GM18499 (cell line): ENCODE data around the gene DDX3X.
A peak's percentile ranks its signal among the peaks of the same experiment; 100 is the strongest.
"Not testable (repeated sequence)": the region's sequence is repeated elsewhere in the genome, so short reads cannot be mapped to it uniquely, and the experiment has no call there.

Source experiments
- ATAC-seq: cut with Tn5 transposase; IDR thresholded peaks from one replicate; pipeline ENCODE4 v1.9.1; 2021; ENCODE audit warnings: moderate number of reproducible peaks; ENCODE audit not compliant: insufficient read depth, unreplicated experiment

The DDX3X gene

GRCh38 chrX:41333744-41334362, at the start of gene DDX3X:
Gene DDX3X, plus strand, starts transcription at chrX:41334162. Its CDS starts 91 bp downstream, at chrX:41334253.
- ATAC-seq = peak; percentile 33

DNA sequence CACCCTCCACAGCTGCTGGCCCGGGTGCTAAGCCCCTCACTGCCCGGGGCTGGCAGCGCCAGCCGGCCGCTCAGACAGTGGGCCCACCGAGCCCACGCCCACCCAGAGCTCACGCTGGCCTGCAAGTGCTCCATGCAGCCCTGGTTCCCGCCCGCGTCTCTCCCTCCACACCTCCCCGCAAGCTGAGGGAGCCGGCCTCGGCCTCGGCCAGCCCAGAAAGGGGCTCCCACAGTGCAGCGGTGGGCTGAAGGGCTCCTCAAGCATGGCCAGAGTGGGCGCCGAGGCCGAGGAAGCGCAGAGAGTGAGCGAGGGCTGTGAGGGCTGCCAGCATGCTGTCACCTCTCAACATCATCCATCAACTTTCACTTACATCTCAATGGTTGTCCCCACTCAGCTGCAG, 48.0 kb upstream of the DDX3X start:
- ATAC-seq = not testable (repeated sequence)

GRCh38 chrX:41288641-41289040, 45.3 kb upstream of the DDX3X start:
- no peak for ATAC-seq

GRCh38 chrX:41289095-41289494, 44.9 kb upstream of the DDX3X start:
- no peak for ATAC-seq

DNA sequence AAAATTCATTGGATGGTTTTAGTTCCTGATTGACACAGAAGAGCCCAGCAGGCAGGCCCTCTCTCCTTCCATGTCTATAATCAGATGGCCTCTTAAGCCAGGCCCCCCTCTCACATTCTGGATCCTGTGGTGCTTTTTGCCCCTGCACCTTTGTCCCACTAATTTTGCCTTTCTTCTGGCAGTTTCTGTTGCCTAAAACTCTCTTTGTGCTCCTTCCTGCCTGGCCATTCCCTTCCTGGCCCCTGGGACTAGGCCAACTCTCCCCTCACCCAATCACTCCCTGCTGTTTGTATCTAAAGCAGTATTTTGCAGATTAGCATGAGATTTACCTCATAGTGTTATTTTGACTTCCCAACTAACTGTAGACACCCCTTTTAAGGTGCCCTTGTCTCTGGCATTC, 42.7 kb upstream of the DDX3X start:
- ATAC-seq = no peak

DNA sequence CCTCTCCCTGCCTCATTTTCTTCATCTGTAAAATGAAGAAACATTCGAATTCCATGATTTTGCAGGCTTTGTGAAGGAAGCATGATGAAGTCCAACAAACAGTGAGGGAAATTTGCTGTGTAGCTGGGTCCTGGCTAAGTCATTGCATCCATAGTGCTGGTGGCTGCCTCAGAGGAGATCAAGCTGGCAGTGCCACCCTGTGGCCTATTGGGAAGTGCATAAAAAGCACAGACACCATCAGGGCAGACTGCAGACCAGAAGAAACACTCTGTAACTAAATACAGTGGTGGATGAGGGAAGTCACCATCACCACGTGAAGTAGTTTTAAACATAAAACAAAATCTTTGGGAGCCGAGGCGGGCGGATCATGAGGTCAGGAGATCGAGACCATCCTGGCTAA, 40.7 kb upstream of the DDX3X start:
- ATAC-seq = no peak

DNA sequence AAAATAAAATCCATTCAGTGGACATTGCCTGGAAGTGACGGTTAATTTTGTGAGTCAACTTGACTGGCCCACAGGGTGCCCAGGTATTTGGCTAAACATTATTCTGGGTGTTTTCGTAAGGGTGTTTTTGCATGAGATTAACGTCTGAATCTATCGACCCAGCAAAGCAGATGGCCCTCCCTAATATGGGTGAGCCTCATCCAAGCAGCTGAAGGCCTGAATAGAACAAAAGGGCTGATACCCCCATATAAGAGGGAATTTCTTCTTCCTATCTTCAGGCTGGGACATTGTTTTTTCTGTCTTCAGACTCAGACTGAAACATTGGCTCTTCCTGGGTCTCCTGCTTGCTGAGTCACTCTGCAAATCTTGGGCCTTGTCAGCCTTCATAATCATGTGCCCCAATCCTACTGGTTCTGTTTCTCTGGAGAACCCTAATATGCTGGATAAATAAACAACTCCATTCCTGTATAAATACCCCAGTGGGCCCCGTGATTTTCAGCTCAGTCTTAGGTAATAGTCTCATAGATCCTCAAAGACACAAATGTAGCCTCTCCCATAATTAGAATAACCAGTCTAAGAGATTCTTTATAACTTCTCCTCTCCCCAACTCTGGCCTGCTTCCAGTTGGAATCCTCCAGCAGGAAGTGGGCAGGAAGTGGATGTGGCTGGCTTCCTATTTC, 33.1 kb upstream of the DDX3X start:
- no peak for ATAC-seq

DNA sequence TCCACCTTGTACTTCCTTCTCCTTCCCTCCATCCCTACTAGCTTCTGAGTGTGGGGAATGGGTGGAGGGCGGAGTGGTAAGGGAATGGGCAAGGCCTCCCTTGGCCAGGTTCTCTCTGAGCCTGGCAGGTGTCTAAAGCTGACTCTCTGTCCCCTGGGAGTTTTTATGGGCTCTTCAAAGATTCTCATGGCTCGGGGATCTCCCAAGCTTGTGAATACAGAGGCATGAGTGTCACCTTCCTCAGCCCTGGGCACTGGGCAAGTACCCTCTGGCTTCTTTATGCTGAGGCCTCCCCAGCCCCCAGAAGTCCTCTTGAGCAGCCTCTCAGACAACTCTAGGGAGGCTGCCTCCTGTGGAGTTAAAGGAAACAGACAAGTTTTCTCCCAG, 32.5 kb upstream of the DDX3X start:
- ATAC-seq = no peak

DNA sequence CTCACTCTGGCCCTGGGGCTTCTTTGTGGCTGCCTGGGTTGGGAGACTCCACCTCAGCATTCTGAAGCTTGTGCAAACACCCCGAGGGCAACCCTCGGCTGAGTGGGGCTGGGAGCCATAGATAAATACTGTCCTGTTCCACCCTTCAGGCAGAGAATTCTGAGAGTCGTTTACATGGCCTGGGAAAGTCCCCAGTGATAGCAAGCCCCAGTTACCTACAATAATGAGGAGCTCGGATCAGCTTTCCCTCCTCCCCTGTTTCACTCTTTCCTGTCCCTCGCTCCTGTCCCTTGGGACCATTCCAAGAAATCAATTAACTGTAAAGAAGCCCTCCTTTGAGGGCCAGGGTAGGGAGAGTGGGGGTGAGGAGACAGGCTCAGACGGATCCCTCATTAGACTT, 31.6 kb upstream of the DDX3X start:
- ATAC-seq = no peak

- ATAC-seq = no peak
Measured at GRCh38 chrX:41303013-41303412, 30.9 kb upstream of the DDX3X start.

DNA sequence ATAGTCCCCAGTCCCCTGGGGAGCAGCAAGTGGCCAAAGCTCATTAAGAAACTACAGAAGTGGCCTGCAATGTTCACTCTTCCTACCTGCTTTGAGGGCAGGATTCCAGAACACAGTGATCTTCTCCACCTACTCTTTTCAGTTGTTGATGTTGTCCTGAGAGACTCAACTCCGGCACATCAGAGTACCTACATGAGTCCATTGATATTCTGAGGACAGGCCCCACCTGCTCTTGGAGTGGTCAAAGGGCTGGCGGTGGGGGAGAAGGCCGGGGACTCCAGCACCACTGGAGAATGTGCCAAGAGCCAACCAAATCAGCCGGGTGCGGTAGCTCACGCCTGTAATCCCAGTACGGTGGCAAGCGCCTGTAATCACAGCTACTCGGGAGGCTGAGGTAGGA, 29.8 kb upstream of the DDX3X start:
- no peak for ATAC-seq

- ATAC-seq = no peak
Measured at GRCh38 chrX:41308884-41309647, 24.9 kb upstream of the DDX3X start.

- ATAC-seq = no peak
Measured at GRCh38 chrX:41312786-41313185, 21.2 kb upstream of the DDX3X start.

DNA sequence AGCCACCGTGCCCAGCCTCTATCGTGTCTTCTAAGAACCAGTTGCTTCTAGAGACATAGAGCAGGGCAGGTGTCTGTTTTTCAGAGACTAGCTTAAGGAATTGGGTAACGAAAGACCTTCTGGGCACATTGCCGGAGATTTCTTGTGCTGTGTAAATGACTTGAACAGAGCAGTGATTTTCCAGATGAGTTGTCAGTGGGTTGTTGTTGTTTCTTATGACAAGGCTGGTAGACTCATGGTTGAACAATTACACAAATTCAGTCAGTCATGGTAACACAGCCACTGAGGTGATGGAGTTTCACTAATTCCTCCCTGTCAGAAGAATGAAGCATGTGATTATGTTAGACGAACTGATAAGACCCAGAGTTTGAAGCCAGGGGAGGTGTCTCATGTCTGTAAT, 20.5 kb upstream of the DDX3X start:
- ATAC-seq = no peak

DNA sequence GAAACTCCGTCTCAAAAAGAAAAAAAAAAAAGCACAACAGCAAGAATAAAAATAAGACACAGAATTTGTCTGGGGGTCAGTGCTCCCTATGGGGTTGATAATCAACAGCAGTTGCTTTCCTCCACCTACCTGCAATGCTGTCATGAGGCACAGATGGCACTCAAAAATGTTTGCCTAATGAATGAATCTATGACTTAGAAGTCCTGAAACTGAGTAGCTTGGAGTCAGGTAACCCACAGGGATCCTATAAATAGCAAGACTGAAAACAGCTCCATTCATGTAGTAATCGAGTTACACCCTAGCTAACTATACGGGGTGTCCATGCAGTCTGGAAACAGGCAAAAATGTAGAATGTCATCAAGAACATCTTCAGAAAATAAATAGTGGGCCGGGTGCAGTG, 19.8 kb upstream of the DDX3X start:
- no peak for ATAC-seq

DNA sequence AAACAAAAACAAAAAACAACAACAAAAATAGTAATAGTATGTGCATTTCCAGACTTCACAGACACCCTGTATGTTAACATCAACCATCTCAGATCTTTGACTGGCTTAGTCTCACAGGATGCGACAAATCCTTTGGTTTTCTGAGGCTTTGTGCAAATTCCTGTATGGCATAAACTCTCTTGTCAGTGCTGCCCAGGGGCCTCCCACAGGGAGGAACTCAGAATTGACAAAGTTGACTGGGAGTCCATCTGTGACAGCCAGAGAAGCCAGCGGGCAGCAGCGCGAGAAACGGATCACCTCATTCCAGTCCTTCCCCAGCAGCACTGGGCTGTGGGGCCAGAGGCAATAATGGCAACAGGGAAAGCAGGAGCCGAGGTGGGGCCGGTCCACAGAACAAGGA, 19.1 kb upstream of the DDX3X start:
- no peak for ATAC-seq

DNA sequence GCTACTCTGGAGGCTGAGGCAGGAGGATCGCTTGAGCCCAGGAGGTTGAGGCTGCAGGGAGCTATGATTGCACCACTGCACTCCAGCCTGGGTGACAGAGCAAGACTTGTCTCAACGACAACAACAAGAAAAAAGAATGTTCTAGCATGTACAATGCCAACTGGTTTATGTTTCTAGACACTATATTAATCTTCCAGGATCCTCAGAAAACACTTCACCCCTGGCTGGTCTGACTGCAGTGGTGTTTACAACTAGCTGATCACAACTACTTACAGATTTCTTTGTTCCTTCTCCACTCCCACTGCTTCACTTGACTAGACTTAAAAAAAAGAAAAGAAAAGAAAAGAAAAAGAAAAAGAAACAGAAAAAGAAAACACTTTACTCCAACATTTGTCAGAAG, 17.7 kb upstream of the DDX3X start:
- ATAC-seq = not testable (repeated sequence)

DNA sequence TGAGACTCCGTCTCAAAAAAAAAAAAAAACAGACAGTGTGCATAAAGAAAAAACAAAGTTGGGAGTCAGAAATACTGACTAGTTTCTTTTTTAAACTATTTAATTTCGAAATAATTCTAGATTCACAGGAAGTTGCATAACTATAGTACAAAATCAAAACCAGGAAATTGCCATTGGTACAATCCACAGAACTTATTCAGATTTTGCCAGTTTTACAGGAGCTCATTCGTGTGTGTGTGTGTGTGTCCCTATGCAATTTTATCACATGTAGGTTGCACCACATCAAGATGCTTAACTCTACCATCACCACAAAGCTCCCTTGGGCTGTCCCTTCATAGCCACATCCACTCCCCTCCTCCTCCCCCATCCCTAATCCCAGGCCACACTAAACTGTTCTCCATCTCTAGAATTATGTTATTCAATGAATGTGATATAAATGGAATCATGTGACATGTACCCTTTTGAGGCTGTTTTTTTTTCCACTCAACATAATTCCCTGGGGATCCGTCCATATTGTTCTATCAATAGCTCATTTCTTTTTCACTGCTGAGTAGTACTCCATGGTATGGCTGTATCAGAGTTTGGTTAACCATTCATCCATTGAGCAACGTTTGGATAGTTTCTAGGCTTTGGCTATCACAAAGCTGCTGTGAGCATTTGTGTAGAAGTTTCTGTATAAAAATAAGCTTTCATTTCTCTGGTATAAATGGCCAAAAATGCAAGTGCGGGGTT, 16.3 kb upstream of the DDX3X start:
- no peak for ATAC-seq

DNA sequence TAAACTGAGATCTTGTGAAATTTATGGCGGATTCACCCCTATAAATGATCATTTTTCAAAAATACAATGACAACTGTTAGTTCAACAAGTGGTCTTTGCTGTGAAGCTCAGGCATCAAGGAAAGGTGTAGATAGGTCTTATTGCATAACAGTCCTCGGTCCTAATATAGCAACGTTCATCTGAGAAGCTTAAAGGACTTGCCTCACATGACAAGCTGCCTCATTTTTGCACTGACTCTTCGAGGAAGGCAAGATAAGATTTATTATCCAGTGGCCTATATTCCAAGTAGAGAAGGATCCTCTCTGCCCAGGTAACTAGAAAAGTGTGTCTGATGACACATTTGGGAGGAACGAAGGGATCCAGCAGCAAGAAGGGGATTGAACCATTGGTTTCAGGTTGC, 13.6 kb upstream of the DDX3X start:
- no peak for ATAC-seq

DNA sequence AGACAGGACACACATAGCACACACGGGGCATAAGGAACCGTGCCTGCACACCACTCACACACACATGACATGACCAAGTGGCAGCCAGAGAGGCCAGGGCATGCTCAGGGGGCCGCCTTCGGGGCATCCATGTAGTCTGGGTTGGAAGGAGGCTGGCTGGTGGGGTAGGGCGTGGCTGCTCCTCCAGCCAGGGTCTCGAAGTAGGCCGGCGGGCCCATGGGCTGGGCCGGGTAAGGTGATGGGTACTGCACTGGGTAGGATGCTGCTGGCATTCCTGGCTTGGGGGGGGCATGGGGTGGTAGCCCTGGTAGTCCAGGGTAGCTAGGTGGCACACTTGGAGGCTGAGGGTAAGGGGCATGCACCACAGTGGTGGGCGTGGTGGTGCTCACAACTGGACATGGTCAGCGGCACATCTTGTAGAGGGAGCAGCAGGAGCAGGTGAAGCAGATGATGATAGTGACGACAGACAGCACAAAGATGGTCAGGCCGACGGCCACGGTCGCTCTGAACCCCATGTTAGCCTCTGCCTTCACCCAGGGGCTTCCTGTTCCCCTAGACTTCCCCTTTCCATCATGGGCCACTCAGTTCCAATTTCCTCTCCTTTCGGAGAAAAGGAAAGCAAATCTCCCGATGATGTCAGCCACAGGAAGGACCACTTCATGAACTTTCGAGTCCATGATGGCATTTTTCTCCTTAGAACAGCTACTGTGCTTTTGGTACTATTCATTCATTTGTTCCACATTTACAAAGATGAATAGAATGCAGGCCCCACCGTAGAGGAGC, 10.9 kb upstream of the DDX3X start:
- no peak for ATAC-seq
